Caco-2 (cell line): Measurements from ENCODE around the gene GAA. TPM values are rescaled to one million over a fixed set of nuclear protein-coding genes. Genes with fewer than 3 reads are reported as not detected.

Experiments used
- BruUV-seq: library from RNA; stranded (reverse); fragments of 400-500 nt; replicated peaks from 2 replicates; lab custom pipeline; 2021; lab: Mats Ljungman, UMichigan
- CTCF ChIA-PET: fragments of 300-600 bp; sonication (Branson Sonifier 250); formaldehyde crosslinking; loops from one replicate; lab custom pipeline; 2022; ENCODE audit warnings: antibody characterized with exemption; lab: Charles Lee
- POLR2A ChIA-PET: fragments of 300-600 bp; sonication (Branson Sonifier 250); formaldehyde crosslinking; loops from one replicate; lab custom pipeline; 2022; ENCODE audit warnings: antibody characterized with exemption; lab: Charles Lee
- DNase-seq, 2 experiments: peaks; one replicate each; pipeline versions ENCODE4 v3.0.0 to v3.0.0-alpha.2; 2020 to 2022
- H3K27me3 ChIP-seq: replicated peaks from 2 replicates; pipeline ENCODE4 v1.6.0; 2011; ENCODE audit warnings: low read length; ENCODE audit not compliant: control insufficient read depth, insufficient read depth
- H3K36me3 ChIP-seq: 2 replicates; pipeline ENCODE4 v1.5.1; 2011; ENCODE audit warnings: low read length; ENCODE audit not compliant: control insufficient read depth, insufficient read depth
- H3K4me1 ChIP-seq: fragments of 250-450 bp; sonication (Bioruptor Pico); 2 replicates; pipeline ENCODE4 v1.5.1; 2020; ENCODE audit warnings: mild to moderate bottlenecking
- H3K4me3 ChIP-seq: 2 replicates; pipeline ENCODE4 v1.5.1; 2011; ENCODE audit warnings: low read depth, mild to moderate bottlenecking, control low read depth, low read length
- H3K9me3 ChIP-seq: fragments of 250-450 bp; sonication (Bioruptor Pico); 2 replicates; pipeline ENCODE4 v1.5.1; 2020; ENCODE audit warnings: mild to moderate bottlenecking, moderate library complexity
- H3K27ac Mint-ChIP-seq: one replicate; pipeline ENCODE4 v1.8.0; 2022; ENCODE audit warnings: mixed read lengths; ENCODE audit not compliant: unreplicated experiment
- H3K27me3 Mint-ChIP-seq: one replicate; pipeline ENCODE4 v1.8.0; 2022; ENCODE audit warnings: mixed read lengths; ENCODE audit not compliant: insufficient read depth, unreplicated experiment
- H3K36me3 Mint-ChIP-seq: one replicate; pipeline ENCODE4 v1.8.0; 2022; ENCODE audit warnings: mild to moderate bottlenecking, mixed read lengths; ENCODE audit not compliant: insufficient read depth, unreplicated experiment
- H3K4me1 Mint-ChIP-seq: one replicate; pipeline ENCODE4 v1.8.0; 2022; ENCODE audit warnings: low read depth, mixed read lengths; ENCODE audit not compliant: unreplicated experiment
- H3K4me3 Mint-ChIP-seq: one replicate; pipeline ENCODE4 v1.8.0; 2022; ENCODE audit warnings: mild to moderate bottlenecking, moderate library complexity, mixed read lengths; ENCODE audit not compliant: unreplicated experiment
- H3K9me3 Mint-ChIP-seq: one replicate; pipeline ENCODE4 v1.8.0; 2022; ENCODE audit warnings: mixed read lengths; ENCODE audit not compliant: unreplicated experiment
- CTCF ChIP-seq, 2 experiments: fragments of 200-600 bp in 1 of 2; IDR thresholded peaks; 1 replicate in 1 of 2; 2 replicates in 1 of 2; pipeline versions ENCODE4 v1.5.1 to v1.8.0; 2011 to 2022; ENCODE audit warnings: antibody characterized with exemption in 1 of 2, control low read depth in 1 of 2, inconsistent platforms in 1 of 2, low read depth in 1 of 2, low read length in 1 of 2, mild to moderate bottlenecking in 1 of 2, moderate library complexity in 1 of 2; ENCODE audit not compliant: insufficient read depth in 1 of 2, severe bottlenecking in 1 of 2, unreplicated experiment in 1 of 2
- intact Hi-C: fragments of 100-400 bp; cut with micrococcal nuclease; formaldehyde crosslinking; loops from one replicate; pipeline ENCODE4 v1.10.0; 2022; ENCODE audit not compliant: unreplicated experiment
- total RNA-seq: library from RNA; stranded (reverse); gene quantifications from 2 replicates; pipeline ENCODE4 v1.2.3, GENCODE V29; 2022

GAA gene
- total RNA-seq, 1 experiment from 2014 or later: 42.4 TPM

GRCh38 chr17:80084773-80085172 is 16.6 kb upstream of the GAA start:
- Mint-ChIP-seq H3K36me3 (no peaks in the 10 kb centered on the region), H3K9me3 (no peaks in the 10 kb centered on the region), H3K4me1 (peaks cover 9% of the 10 kb centered on the region), H3K4me3 (no peak overlapping the region), H3K27me3 (peaks cover 3% of the 10 kb centered on the region), H3K27ac (no peak overlapping the region)
- no peak overlapping the region for H3K4me3 ChIP-seq
- no peaks in the 10 kb centered on the region for H3K4me1 ChIP-seq
- H3K36me3 ChIP-seq: no peaks in the 10 kb centered on the region
- ChIA-PET CTCF (interaction anchor here (1.2 kb wide), 1 partner anchor 17 kb away, joined by 5 read pairs; the partner anchor contains the start of gene GAA), POLR2A (interaction anchor here (0.6 kb wide), 1 partner anchor 91 kb away, joined by 3 read pairs; no protein-coding TSS in a partner anchor)
- intact Hi-C loops: loop anchor here (5.0 kb wide), 1 partner anchor 77 kb away; no protein-coding TSS in a partner anchor
- no peaks in the 10 kb centered on the region for H3K9me3 ChIP-seq
- TF ChIP-seq CTCF (IDR thresholded peaks at IDR 0.05; ENCODE audit: insufficient read depth in 1 of 2, low read depth in 1 of 2, low read length in 1 of 2, severe bottlenecking in 1 of 2, unreplicated experiment in 1 of 2): no peak
- BruUV-seq: no TSS peak
- no peak for DNase-seq
- H3K27me3 ChIP-seq: no peaks in the 10 kb centered on the region

GRCh38 chr17:80086081-80086480 is 15.3 kb upstream of the GAA start:
- CTCF ChIA-PET: interaction anchor here (1.1 to 1.4 kb wide), 2 partner anchors 15 to 38 kb away, joined by 5 read pairs; partner anchors contain the start of gene GAA
- no peak for TF ChIP-seq CTCF (IDR thresholded peaks at IDR 0.05; ENCODE audit: insufficient read depth in 1 of 2, low read depth in 1 of 2, low read length in 1 of 2, severe bottlenecking in 1 of 2, unreplicated experiment in 1 of 2)
- Histone ChIP-seq H3K27me3 (no peaks in the 10 kb centered on the region), H3K4me3 (no peak overlapping the region), H3K4me1 (no peaks in the 10 kb centered on the region), H3K36me3 (no peaks in the 10 kb centered on the region), H3K9me3 (no peaks in the 10 kb centered on the region)
- BruUV-seq: no TSS peak
- no peak for DNase-seq
- no peaks in the 10 kb centered on the region for H3K9me3 Mint-ChIP-seq
- POLR2A ChIA-PET: interaction anchor here (0.7 kb wide), 1 partner anchor 541 kb away, joined by 9 read pairs; no protein-coding TSS in a partner anchor
- H3K27ac Mint-ChIP-seq: no peak overlapping the region
- H3K4me1 Mint-ChIP-seq: no peaks in the 10 kb centered on the region
- H3K4me3 Mint-ChIP-seq: no peak overlapping the region
- H3K27me3 Mint-ChIP-seq: peaks cover 3% of the 10 kb centered on the region
- intact Hi-C loops: no loop called here
- no peaks in the 10 kb centered on the region for H3K36me3 Mint-ChIP-seq

GRCh38 chr17:80086616-80087015 is 14.8 kb upstream of the GAA start:
- no TSS peak for BruUV-seq
- Histone ChIP-seq H3K4me3 (no peak overlapping the region), H3K4me1 (no peaks in the 10 kb centered on the region), H3K27me3 (no peaks in the 10 kb centered on the region), H3K9me3 (no peaks in the 10 kb centered on the region), H3K36me3 (no peaks in the 10 kb centered on the region)
- no peak for TF ChIP-seq CTCF (IDR thresholded peaks at IDR 0.05; ENCODE audit: insufficient read depth in 1 of 2, low read depth in 1 of 2, low read length in 1 of 2, severe bottlenecking in 1 of 2, unreplicated experiment in 1 of 2)
- CTCF ChIA-PET: interaction anchor here (0.6 to 1.4 kb wide), 4 partner anchors 15 to 38 kb away, joined by 3 to 6 read pairs (median 5); partner anchors contain the start of gene GAA
- H3K4me1 Mint-ChIP-seq: no peaks in the 10 kb centered on the region
- peaks cover 3% of the 10 kb centered on the region for H3K27me3 Mint-ChIP-seq
- no peak overlapping the region for H3K27ac Mint-ChIP-seq
- H3K36me3 Mint-ChIP-seq: no peaks in the 10 kb centered on the region
- no peak overlapping the region for H3K4me3 Mint-ChIP-seq
- intact Hi-C loops: no loop called here
- POLR2A ChIA-PET: no interaction called here
- H3K9me3 Mint-ChIP-seq: no peaks in the 10 kb centered on the region
- no peak for DNase-seq
